Esophagus muscularis mucosa (tissue), 3 donors: ENCODE data around the gene ALPK3.

ENCODE experiments used
- POLR2A ChIP-seq: fragments of 450-650 bp; IDR thresholded peaks from one replicate; pipeline ENCODE4 v1.6.1; 2017; ENCODE audit warnings: antibody characterized with exemption, moderate library complexity, mild to moderate bottlenecking, low read depth
- POLR2AphosphoS5 ChIP-seq, 2 donors: sonication (generic); formaldehyde crosslinking; IDR thresholded peaks; one replicate each; pipeline ENCODE4 v1.6.1; 2017; ENCODE audit warnings: antibody characterized with exemption in 2 of 2
- TF ChIP-seq, protein P1 (sequence below), 3 experiments: fragments of 200-600 bp in 2 of 3; fragments of 450-650 bp in 1 of 3; sonication (generic) in 2 of 3; IDR thresholded peaks; one replicate each; pipeline ENCODE4 v1.5.1; 2017 to 2019; ENCODE audit warnings: antibody characterized with exemption in 3 of 3, mild to moderate bottlenecking in 2 of 3, moderate library complexity in 1 of 3

- TF ChIP-seq, protein P1, sequence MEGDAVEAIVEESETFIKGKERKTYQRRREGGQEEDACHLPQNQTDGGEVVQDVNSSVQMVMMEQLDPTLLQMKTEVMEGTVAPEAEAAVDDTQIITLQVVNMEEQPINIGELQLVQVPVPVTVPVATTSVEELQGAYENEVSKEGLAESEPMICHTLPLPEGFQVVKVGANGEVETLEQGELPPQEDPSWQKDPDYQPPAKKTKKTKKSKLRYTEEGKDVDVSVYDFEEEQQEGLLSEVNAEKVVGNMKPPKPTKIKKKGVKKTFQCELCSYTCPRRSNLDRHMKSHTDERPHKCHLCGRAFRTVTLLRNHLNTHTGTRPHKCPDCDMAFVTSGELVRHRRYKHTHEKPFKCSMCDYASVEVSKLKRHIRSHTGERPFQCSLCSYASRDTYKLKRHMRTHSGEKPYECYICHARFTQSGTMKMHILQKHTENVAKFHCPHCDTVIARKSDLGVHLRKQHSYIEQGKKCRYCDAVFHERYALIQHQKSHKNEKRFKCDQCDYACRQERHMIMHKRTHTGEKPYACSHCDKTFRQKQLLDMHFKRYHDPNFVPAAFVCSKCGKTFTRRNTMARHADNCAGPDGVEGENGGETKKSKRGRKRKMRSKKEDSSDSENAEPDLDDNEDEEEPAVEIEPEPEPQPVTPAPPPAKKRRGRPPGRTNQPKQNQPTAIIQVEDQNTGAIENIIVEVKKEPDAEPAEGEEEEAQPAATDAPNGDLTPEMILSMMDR (IDR thresholded peaks at IDR 0.05), result no peak
- TF ChIP-seq POLR2A (no peak), POLR2AphosphoS5 (IDR thresholded peaks at IDR 0.05) (no peak)
These were observed 97.2 kb downstream of the ALPK3 start for GRCh38 chr15:84914351-84914750.
